Measurements from ENCODE around the gene FUT4.

DNA sequence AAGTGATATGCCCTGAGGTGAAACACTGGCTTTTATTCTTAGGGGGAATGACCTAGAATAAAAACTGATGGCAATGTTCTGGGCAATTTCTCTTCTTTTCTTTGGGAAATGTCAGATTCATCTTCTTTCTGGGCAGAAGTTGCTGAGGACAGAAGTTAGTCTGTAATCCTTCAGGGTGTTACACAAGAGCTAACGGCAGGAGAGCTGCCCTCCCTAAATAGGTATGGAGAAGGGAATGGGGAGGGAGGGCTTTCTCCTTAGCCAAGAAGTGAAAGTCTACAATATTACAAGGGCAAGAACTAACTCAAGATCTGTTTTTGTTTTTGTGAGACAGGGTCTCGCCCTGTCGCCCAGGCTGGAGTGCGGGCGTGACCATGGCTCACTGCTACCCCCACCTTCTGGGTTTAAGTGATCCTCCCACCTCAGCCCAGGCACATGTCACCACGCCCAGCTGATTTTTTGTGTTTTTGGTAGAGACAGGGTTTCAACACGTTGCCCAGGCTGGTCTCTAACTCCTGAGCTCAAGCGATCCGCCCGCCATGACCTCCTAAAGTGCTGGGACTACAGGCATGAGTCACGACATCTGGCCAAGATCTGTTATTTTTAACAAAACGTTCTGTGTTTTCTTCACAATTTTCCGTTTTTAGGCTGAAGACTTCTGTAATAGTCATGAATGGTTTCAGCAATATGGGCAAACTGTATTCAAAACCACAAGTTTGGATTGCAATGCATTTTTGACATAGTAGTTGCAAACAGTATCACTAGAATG lies 30.7 kb downstream of the FUT4 start:
- TF ChIP-seq POLR2AphosphoS5 (IDR thresholded peaks at IDR 0.05; ENCODE audit: borderline replicate concordance, low read depth, low read length) (no peak), EZH2 (IDR thresholded peaks at IDR 0.05) (no peak), FOXP2 (optimal IDR thresholded peaks at IDR 0.05; ENCODE audit: control extremely low read depth, extremely low read length, insufficient read depth) (no peak)
